OCI-LY7 (cell line): ENCODE data around the gene SLMAP. TPM values are rescaled to one million over a fixed set of nuclear protein-coding genes. Genes with fewer than 3 reads are reported as not detected.

Experiments used
- BruUV-seq: library from RNA; stranded (reverse); fragments of 400-500 nt; replicated peaks from 2 replicates; lab custom pipeline; 2021; lab: Mats Ljungman, UMichigan
- CTCF ChIA-PET: fragments of 300-600 bp; sonication (Branson Sonifier 250); formaldehyde crosslinking; loops from one replicate; lab custom pipeline; 2022; ENCODE audit warnings: antibody characterized with exemption; ENCODE audit not compliant: unreplicated experiment; lab: Charles Lee
- POLR2A ChIA-PET: fragments of 300-600 bp; sonication (Branson Sonifier 250); formaldehyde crosslinking; loops from one replicate; lab custom pipeline; 2022; ENCODE audit warnings: antibody characterized with exemption; lab: Charles Lee
- DNase-seq: peaks from one replicate; pipeline ENCODE4 v3.0.0-alpha.2; 2015; ENCODE audit warnings: low spot score
- H2AFZ ChIP-seq: fragments of 200-600 bp; sonication (generic), shearing (Covaris generic); 2 replicates; pipeline ENCODE4 v1.6.1; 2014; ENCODE audit warnings: mild to moderate bottlenecking, antibody characterized with exemption, low read length, moderate library complexity
- H3K27ac ChIP-seq: fragments of 200-600 bp; sonication (generic); 2 replicates; pipeline ENCODE4 v1.5.1; 2014; ENCODE audit warnings: mixed run types, low read depth, mild to moderate bottlenecking, moderate library complexity, low read length, inconsistent platforms; ENCODE audit not compliant: poor library complexity, severe bottlenecking
- H3K36me3 ChIP-seq: fragments of 200-600 bp; sonication (generic); 2 replicates; pipeline ENCODE4 v1.6.1; 2014; ENCODE audit warnings: mild to moderate bottlenecking, antibody characterized with exemption, low read length, moderate library complexity, mixed read lengths; ENCODE audit not compliant: insufficient read depth
- H3K4me1 ChIP-seq: fragments of 200-600 bp; sonication (generic); 2 replicates; pipeline ENCODE4 v1.5.1; 2014; ENCODE audit warnings: mild to moderate bottlenecking, low read length; ENCODE audit not compliant: insufficient read depth, poor library complexity, severe bottlenecking
- H3K4me2 ChIP-seq: fragments of 200-600 bp; sonication (generic); 2 replicates; pipeline ENCODE4 v1.6.1; 2014; ENCODE audit warnings: mild to moderate bottlenecking, low read length
- H3K4me3 ChIP-seq: fragments of 200-600 bp; sonication (generic); 2 replicates; pipeline ENCODE4 v1.5.1; 2014; ENCODE audit warnings: mild to moderate bottlenecking, low read depth, low read length; ENCODE audit not compliant: poor library complexity, severe bottlenecking
- H3K79me2 ChIP-seq: fragments of 200-600 bp; sonication (generic); 2 replicates; pipeline ENCODE4 v1.6.1; 2016; ENCODE audit warnings: low read depth, mild to moderate bottlenecking, low read length, moderate library complexity, mixed read lengths; ENCODE audit not compliant: insufficient read depth
- H3K9me2 ChIP-seq: fragments of 200-600 bp; sonication (generic); 2 replicates; pipeline ENCODE4 v1.6.1; 2016; ENCODE audit warnings: mild to moderate bottlenecking, low read length, mixed read lengths; ENCODE audit not compliant: insufficient read depth
- H3K9me3 ChIP-seq: fragments of 200-600 bp; sonication (generic); 2 replicates; pipeline ENCODE4 v1.6.1; 2014; ENCODE audit warnings: mild to moderate bottlenecking, mixed run types, low read length, mixed read lengths
- H4K20me1 ChIP-seq: fragments of 200-600 bp; sonication (generic); 2 replicates; pipeline ENCODE4 v1.6.1; 2014; ENCODE audit warnings: mild to moderate bottlenecking, antibody characterized with exemption, low read length, moderate library complexity, mixed read lengths; ENCODE audit not compliant: insufficient read depth
- CTCF ChIP-seq: fragments of 200-600 bp; sonication (generic); conservative IDR thresholded peaks from 2 replicates; pipeline ENCODE4 v1.5.1; 2014; ENCODE audit warnings: mild to moderate bottlenecking, antibody characterized with exemption, low read length, moderate library complexity, mixed read lengths
- EZH2phosphoT487 ChIP-seq: fragments of 200-600 bp; sonication (generic); IDR thresholded peaks from 2 replicates; pipeline ENCODE4 v1.6.1; 2018; ENCODE audit warnings: low read depth, borderline replicate concordance, mild to moderate bottlenecking, mixed run types, antibody characterized with exemption, low read length, moderate library complexity, mixed read lengths
- intact Hi-C: fragments of 100-400 bp; cut with micrococcal nuclease; formaldehyde crosslinking; loops from one replicate; pipeline ENCODE4 v1.10.0; 2022; ENCODE audit not compliant: unreplicated experiment
- total RNA-seq, 2 experiments: library from RNA; depleted of rRNA in 1 of 2; stranded (reverse); fragments of >200 nt in 1 of 2; shearing (Covaris generic) in 1 of 2; gene quantifications; 2 replicates each; pipeline ENCODE4 v1.2.3, GENCODE V29; 2014 to 2022

Gene SLMAP
- total RNA-seq, 2 experiments from 2014 or later, result 41.6 to 68.4 TPM

- Histone ChIP-seq H3K9me2 (no peaks in the 10 kb centered on the region), H3K27ac (no peak overlapping the region), H3K4me1 (no peaks in the 10 kb centered on the region), H3K36me3 (peaks cover 17% of the 10 kb centered on the region; the same call in 1 of the 2 replicates), H3K4me2 (no peak overlapping the region), H3K79me2 (peaks cover 65% of the 10 kb centered on the region), H3K9me3 (no peaks in the 10 kb centered on the region), H2AFZ (no peak overlapping the region), H4K20me1 (no peaks in the 10 kb centered on the region), H3K4me3 (no peak overlapping the region)
- ChIA-PET CTCF (no interaction called here), POLR2A (interaction anchor here (0.6 kb wide), 1 partner anchor 138 kb away, joined by 5 read pairs; no protein-coding TSS in a partner anchor)
- DNase-seq, result no peak
- intact Hi-C loops, result no loop called here
- no TSS peak for BruUV-seq
- no peak for TF ChIP-seq EZH2phosphoT487
- no peak for TF ChIP-seq CTCF
Observed at GRCh38 chr3:57777774-57778173, 21.7 kb downstream of the SLMAP start.

GRCh38 chr3:57778494-57778893, 22.4 kb downstream of the SLMAP start:
- no peaks in the 10 kb centered on the region for H3K9me2 ChIP-seq
- TF ChIP-seq CTCF (no peak), EZH2phosphoT487 (no peak)
- intact Hi-C loops, result no loop called here
- no peaks in the 10 kb centered on the region for H3K4me1 ChIP-seq
- H2AFZ ChIP-seq, result no peak overlapping the region
- no peak for DNase-seq
- H3K79me2 ChIP-seq, result peaks cover 64% of the 10 kb centered on the region
- H3K27ac ChIP-seq, result no peak overlapping the region
- ChIA-PET POLR2A (interaction anchor here (0.6 kb wide), 1 partner anchor 138 kb away, joined by 5 read pairs; no protein-coding TSS in a partner anchor), CTCF (no interaction called here)
- no TSS peak for BruUV-seq
- H3K4me2 ChIP-seq, result no peak overlapping the region
- H3K9me3 ChIP-seq, result no peaks in the 10 kb centered on the region
- no peak overlapping the region for H3K4me3 ChIP-seq
- H3K36me3 ChIP-seq, result peaks cover 17% of the 10 kb centered on the region; the same call in 1 of the 2 replicates
- no peaks in the 10 kb centered on the region for H4K20me1 ChIP-seq

- no peaks in the 10 kb centered on the region for H4K20me1 ChIP-seq
- H3K9me3 ChIP-seq, result no peaks in the 10 kb centered on the region
- H3K9me2 ChIP-seq, result no peaks in the 10 kb centered on the region
- no peak overlapping the region for H3K4me3 ChIP-seq
- H3K79me2 ChIP-seq, result peaks cover 55% of the 10 kb centered on the region
- no peak for DNase-seq
- intact Hi-C loops, result no loop called here
- no peak for TF ChIP-seq EZH2phosphoT487
- TF ChIP-seq CTCF, result no peak
- no peaks in the 10 kb centered on the region for H3K4me1 ChIP-seq
- no peak overlapping the region for H3K4me2 ChIP-seq
- BruUV-seq, result no TSS peak
- POLR2A ChIA-PET, result interaction anchor here (0.7 to 1.7 kb wide), 4 partner anchors 11 to 790 kb away, joined by 3 to 8 read pairs (median 4); no protein-coding TSS in a partner anchor
- no peak overlapping the region for H2AFZ ChIP-seq
- CTCF ChIA-PET, result no interaction called here
- H3K36me3 ChIP-seq, result peaks cover 17% of the 10 kb centered on the region; the same call in 1 of the 2 replicates
- no peak overlapping the region for H3K27ac ChIP-seq
Observed at GRCh38 chr3:57779666-57780065, 23.6 kb downstream of the SLMAP start.
